Stimulated activated CD4-positive, alpha-beta T cell treated with anti-CD3 and anti-CD28 coated beads, Interleukin-15, amount 100 ng/mL, for 48 hours (primary cell): ENCODE data around the gene TIMM29.
A peak's percentile ranks its signal among the peaks of the same experiment; 100 is the strongest.

Source experiments
- DNase-seq, 2 donors: peaks; one replicate each; pipeline ENCODE4 v3.0.0-alpha.2; 2020; ENCODE audit warnings: low read depth in 2 of 2

The TIMM29 gene

DNA sequence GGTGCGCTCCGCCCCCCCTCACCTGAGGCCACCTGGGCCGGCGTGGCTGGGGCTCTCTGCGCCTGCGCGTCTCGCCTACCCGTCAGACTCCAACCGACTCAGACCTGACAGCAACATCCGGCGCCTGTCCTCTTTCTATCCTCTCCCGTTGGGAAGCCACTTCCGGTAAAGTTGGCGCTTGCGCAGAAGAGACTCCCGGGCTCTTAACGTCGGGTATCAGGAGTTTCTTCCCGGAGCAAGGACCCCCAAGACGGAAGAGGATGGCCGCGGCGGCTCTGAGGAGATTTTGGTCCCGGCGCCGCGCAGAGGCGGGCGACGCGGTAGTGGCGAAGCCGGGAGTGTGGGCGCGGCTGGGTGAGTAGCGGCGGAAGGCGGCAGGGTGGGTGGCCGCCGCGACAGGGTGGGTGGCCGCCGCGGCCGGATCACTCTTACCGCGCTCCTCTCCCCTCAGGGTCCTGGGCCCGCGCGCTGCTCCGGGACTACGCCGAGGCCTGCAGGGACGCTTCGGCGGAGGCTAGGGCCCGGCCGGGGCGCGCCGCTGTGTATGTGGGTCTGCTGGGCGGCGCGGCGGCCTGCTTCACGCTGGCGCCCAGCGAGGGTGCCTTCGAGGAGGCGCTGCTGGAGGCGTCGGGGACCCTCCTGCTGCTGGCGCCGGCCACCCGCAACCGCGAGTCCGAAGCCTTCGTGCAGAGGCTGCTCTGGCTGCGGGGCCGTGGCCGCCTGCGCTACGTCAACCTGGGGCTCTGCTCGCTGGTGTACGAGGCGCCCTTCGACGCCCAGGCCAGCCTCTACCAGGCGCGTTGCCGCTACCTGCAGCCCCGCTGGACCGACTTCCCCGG, at the start of gene TIMM29, which contains the start of gene YIPF2:
Gene TIMM29, plus strand, starts transcription at position 249 of the 839 bp plus-strand sequence. Its CDS starts 12 bp downstream, at position 261.
Gene YIPF2, minus strand, starts transcription at position 77 of the 839 bp plus-strand sequence. CDS start 229 bp downstream, outside the sequence.
- peak; percentile 93 to 96 for DNase-seq

DNA sequence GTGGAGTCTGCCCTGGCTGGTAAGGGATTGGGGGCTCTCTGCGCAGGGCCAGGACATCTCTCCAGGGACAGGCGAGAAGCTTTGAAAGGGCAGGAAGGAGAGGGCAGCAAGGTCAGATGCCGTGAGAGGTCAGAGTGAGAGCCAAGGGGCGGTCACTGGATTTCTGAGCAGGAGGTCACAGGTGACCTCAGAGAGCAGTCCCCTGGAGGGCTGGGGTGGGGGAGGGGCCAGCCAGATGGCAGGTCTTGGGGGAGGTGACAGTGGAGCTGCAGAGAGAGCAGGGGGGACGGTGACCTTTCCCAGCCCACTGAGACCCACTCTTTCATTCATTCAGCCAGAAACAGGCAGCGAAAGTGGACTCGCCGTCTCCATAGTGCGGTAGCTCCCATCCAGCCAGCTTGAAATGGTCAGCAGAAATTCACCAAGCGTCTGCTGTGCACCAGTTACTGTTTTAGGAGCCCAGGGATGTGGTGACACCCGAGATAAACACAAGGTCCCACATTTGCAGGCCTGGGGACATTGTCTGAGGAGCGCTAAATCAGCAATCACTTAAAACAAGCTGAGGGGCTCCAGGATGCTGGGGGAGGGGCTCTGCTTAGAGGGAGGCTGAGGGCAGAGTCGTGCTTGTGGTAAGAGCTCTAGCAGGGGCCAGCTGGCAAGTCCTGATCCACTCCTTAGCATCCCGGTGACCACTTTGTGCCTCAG, 47.1 kb upstream of the TIMM29 start:
- no peak for DNase-seq

DNA sequence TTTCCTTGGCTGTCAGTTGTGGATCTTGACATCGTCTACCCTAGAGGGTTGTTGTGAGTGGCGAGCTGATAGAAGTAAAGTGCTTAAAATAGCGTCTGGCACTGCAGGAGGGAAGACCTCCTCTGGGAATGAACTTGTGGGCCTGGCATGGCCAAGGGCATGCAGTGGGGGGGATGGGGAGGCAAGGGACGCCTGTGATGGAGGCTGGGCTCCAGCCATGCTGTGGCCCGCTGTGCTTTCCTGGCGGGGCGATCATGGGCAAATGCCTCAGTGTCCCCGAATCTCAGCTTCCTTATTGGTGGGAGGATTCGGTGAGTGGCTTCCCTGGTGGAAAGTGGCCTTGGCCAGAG, 46.5 kb upstream of the TIMM29 start:
- no peak for DNase-seq

GRCh38 chr19:10884274-10884673, 44.3 kb upstream of the TIMM29 start:
- no peak for DNase-seq

DNA sequence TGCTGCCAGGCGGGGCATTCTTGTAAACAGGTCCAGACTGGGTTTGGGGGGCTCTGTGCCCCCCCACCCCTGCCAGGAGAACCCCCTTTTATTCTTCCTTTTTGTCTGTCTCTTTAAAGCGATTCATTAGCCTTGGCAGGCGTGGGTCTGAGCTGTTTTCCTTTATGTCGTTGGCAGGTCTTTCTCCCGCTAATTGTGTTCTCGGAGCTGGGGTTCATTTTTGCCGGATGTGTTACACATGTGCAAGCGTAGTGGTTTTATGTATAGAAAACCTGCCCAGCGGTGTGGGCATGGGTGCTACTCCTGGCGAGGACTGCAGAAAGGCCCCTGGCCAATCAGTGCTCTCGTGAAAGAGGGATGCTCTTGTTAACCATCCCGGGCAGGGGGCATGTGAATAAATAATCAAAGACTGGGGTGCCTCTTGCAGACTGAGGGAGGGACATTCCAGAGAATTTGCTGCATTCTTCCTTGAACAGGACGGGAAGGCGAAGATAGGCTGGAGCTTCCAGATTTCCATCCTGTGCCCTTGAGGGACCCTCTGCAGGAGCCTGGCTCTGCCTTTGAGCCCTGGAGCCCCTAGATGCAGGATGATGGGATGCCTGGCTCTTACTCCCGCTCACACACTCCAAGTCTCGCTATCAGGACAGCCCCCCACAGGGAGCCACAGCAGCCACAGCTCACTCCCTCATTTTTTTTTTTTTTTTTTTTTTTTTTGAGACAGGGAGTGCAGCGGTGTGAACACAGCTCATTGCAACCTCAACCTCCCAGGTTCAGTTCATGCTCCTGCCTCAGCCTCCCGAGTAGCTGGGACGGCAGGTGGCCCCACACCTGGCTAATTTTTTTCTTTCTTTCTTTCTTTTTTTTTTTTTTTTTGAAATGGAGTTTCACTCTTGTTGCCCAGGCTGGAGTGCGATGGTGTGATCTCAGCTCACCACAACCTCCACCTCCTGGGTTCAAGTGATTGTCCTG, 43.1 kb upstream of the TIMM29 start:
- no peak for DNase-seq

DNA sequence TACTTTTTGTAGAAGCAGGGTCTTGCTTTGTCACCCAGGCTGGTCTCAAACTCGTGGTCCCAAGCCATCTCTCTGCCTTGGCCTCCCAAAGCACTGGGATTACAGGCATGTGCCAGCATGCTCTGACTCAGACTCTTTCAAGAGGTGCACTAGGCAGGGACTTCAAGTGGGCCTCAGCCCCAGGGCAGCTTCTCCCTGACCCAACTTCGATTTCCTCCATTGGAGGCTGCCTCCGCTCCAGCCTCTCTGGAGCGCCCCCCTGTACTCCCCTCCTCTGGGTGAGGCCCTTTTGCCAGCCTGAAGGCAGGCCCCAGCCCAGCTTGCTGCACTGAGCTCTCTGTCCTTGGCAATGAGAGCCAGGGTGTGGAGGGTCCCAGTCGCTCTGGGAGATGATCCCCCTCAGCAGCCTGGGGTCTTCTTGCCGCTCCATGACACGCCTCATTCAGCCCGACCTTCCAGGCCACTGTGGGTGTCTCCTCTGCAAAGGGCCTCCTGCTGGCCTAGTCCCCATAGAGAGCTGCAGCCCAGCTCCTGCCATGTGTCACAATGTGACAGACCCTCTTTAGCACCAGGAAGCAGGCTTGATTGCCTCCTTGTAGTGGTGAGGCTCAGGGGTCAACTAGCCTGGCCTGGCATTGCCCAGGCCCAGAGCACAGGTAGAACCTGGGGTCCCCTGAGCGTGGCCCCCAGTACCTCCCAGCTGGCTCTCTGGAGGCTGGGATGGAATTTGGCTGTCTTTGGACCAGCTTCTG, 40.8 kb upstream of the TIMM29 start:
- no peak for DNase-seq

DNA sequence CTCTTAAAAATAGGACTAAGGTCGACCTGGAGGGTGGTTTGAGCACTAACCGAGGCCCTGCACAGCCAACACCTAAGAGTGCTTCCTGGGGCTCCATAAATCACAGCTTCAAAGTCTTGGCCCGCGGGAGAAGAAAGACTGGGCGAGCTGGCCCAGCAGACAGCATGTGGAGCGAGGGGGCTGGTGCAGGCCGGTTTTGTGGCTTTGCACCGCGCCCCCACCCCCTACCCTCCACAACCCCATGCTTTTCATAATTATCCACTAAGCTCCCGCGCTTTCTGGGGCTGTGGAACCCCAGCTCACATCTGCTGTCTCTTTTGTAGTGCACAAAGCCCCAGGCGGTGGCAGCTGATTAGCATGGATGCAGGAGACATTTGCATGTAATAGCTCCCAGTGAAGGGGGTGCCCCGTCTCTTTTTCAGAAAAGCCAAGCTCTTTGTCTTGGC, 40.2 kb upstream of the TIMM29 start:
- no peak for DNase-seq

- no peak for DNase-seq
Observed at GRCh38 chr19:10889880-10890279, 38.7 kb upstream of the TIMM29 start.

DNA sequence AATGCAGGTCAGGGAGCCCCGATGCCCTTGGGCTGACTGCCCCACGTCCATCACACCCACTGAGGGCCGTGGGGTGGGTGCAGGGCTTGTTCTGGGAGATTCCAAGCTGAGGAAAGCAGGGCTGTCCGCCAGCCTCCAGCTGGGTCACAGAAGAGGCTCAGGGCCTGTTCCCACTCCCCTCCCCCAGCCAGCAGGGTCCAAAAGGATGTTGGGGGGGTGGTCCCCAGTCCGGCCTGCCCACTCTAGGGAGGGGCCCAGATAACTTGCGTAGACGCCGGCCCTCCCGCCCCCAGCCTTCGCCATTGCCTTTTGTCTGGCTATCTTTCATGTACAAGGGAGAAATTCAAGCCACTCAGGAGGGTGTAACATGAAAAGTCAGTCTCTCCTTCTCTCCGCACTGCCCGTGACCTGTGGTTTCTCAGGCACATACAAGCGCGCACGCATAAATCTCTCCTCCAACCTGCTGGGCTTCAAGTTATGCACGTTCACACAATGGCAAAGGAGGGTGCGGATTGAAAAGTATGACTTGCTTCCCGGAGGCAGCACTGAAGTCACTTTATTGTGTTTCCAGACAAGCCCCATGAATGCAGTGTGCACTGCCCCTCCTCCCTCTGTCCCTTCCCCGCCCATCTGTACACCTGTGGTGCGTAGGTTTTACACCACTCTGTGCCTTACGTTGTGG, 37.1 kb upstream of the TIMM29 start:
- DNase-seq = no peak

GRCh38 chr19:10892256-10892655, 36.4 kb upstream of the TIMM29 start:
- no peak for DNase-seq

DNA sequence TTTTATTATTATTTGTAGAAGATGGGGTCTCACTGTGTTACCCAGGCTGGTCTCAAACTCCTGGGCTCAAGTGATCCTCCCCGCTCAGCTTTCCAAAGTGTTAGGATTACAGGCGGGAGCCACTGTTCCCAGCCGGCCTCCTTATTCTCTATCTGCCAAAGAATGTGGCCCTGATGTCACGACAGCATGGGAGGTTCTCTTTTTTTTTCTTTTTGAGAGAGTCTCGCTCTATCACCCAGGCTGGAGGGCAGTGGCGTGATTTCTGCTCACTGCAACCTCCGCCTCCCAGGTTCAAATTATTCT, 33.7 kb upstream of the TIMM29 start:
- no peak for DNase-seq

- no peak for DNase-seq
Observed at GRCh38 chr19:10895363-10895762, 33.2 kb upstream of the TIMM29 start.

GRCh38 chr19:10895920-10896319, 32.7 kb upstream of the TIMM29 start:
- DNase-seq = no peak

- no peak for DNase-seq
Observed at GRCh38 chr19:10896851-10897526, 31.6 kb upstream of the TIMM29 start.

DNA sequence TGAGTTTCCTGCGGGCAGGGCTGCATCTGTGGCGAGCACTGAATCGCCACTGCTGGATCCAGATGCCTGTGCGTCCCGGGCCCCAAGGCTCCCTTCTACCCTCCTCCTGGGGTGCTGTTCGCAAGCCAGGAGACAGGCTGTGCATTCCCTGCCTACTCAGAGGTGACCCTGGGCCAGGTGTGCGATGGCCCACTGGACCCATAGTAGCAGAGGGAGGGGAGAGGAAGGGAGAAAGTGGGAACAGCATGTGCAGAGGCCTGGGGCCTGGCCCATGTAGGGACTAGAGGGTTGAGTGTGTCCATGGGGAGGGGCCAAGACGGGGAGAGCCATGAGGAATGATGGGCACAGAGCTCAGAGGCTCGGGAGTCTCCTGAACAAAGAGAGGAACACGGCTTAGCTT, 30.0 kb upstream of the TIMM29 start:
- no peak for DNase-seq

DNA sequence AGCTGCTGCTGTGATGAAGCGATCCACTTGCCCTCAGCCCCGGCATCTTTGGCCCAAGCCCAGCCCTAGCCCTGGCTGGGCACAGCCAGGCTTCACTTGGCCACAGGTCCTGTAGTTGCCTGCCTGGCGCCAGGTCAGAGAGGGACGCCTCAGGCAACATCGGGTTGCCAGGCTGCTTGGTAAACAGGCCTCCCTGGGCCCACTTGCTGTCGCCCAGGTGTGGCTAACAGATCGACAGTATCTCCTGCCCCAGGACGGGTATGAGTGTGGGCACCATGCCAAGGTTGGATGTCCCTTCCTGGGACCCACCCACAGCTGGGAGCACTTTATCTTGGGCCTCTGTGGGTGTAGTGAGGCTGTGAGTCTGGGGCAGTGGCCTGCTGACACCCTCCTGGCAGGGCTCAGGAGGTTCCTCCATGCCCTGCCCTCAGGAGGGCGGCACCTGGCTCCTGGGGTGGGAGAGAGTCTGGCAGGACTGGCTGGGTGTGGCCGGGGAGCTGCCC, 29.4 kb upstream of the TIMM29 start:
- DNase-seq = no peak

DNA sequence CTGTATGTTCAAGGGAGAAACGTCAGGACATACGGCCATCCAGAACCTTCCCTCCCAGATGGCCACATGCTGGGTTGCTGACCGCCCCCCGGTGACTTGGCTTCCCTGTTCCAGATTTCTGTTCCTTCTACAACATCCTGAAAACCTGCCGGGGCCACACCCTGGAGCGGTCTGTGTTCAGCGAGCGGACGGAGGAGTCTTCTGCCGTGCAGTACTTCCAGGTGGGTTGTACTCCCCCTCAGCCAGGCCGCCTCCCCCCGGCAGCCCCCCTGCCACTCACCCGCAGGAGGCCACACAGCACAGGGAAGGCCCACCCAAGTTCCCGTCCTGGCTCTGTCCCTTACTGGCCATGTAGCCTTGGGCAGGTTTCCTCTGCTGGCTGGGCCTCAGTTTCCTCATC, 20.7 kb upstream of the TIMM29 start:
- DNase-seq = no peak

DNA sequence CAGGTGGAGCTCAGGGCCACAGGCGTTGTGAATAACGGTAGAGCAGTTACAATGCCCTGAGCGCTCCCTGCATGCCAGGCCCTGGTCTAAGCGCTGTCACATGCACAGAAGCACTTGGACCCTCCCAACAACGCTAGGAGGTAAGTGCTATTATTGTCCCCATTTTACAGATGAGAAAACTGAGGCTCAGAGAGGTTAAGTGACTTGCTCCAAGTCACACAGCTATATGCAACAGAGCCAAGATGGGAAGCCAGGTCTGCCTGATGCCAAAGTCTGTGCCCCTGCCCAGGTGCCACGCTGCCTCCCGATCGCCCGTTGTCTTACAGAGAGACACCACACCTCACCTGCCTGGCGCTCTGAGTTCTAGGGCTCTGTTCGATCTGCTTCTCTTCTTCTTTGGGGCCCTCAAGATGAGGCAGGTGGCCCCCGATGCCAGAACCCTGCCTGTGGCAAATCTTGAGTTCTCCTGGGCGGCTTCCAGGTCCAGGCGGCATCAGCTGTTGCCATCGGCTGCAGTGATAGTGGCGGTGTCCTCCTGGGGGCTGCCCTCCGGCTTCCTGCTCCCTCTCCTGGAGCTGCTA, 20.1 kb upstream of the TIMM29 start:
- no peak for DNase-seq

GRCh38 chr19:10911579-10912363, 16.8 kb upstream of the TIMM29 start:
- no peak for DNase-seq
